HG02943 (cell line): Measurements from ENCODE around the gene CDH13.
A peak's percentile ranks its signal among the peaks of the same experiment; 100 is the strongest.

ENCODE experiments used
- ATAC-seq: cut with Tn5 transposase; IDR thresholded peaks from one replicate; pipeline ENCODE4 v1.9.1; 2021; ENCODE audit warnings: mild to moderate bottlenecking, low read depth, moderate library complexity; ENCODE audit not compliant: unreplicated experiment

CDH13 gene

GRCh38 chr16:83793179-83793578 lies 1166.4 kb downstream of the CDH13 start:
- ATAC-seq, result no peak

GRCh38 chr16:83794860-83795554 lies 1168.2 kb downstream of the CDH13 start:
- no peak for ATAC-seq

GRCh38 chr16:83797013-83797412 lies 1170.2 kb downstream of the CDH13 start:
- no peak for ATAC-seq

- no peak for ATAC-seq
Observed at GRCh38 chr16:83799336-83799735, 1172.6 kb downstream of the CDH13 start.

- no peak for ATAC-seq
Observed at GRCh38 chr16:83802135-83802534, 1175.4 kb downstream of the CDH13 start.

- ATAC-seq, result no peak
Observed at GRCh38 chr16:83802554-83803205, 1175.9 kb downstream of the CDH13 start.

GRCh38 chr16:83803811-83804210 lies 1177.0 kb downstream of the CDH13 start:
- no peak for ATAC-seq

- ATAC-seq, result no peak
Observed at GRCh38 chr16:83804366-83804765, 1177.6 kb downstream of the CDH13 start.

GRCh38 chr16:83806036-83806435 lies 1179.3 kb downstream of the CDH13 start:
- no peak for ATAC-seq

GRCh38 chr16:83806731-83807130 lies 1180.0 kb downstream of the CDH13 start:
- ATAC-seq, result no peak

GRCh38 chr16:83807327-83807709 lies 1180.5 kb downstream of the CDH13 start:
- peak; percentile 4 for ATAC-seq

- peak; percentile 95 for ATAC-seq
Observed at GRCh38 chr16:83807710-83808572, 1181.2 kb downstream of the CDH13 start, which contains the start of gene HSBP1. HSBP1 (plus strand) TSS chr16:83807978; CDS start chr16:83808077, 99 bp downstream.

- ATAC-seq, result no peak
Observed at GRCh38 chr16:83808573-83809014, 1181.8 kb downstream of the CDH13 start.

GRCh38 chr16:83809092-83809491 lies 1182.3 kb downstream of the CDH13 start:
- no peak for ATAC-seq

GRCh38 chr16:83810901-83811300 lies 1184.1 kb downstream of the CDH13 start:
- ATAC-seq, result no peak

GRCh38 chr16:83813823-83814658 lies 1187.3 kb downstream of the CDH13 start:
- ATAC-seq, result no peak

- ATAC-seq, result no peak
Observed at GRCh38 chr16:83814659-83814985, 1187.9 kb downstream of the CDH13 start.

GRCh38 chr16:83817022-83817421 lies 1190.3 kb downstream of the CDH13 start:
- ATAC-seq, result no peak

- no peak for ATAC-seq
Observed at GRCh38 chr16:83818276-83818675, 1191.5 kb downstream of the CDH13 start.

- no peak for ATAC-seq
Observed at GRCh38 chr16:83819361-83819760, 1192.6 kb downstream of the CDH13 start.
